ENCODE results near the gene TSHZ2. TPM values are rescaled to one million over a fixed set of nuclear protein-coding genes. Genes with fewer than 3 reads are reported as not detected.

The TSHZ2 gene
- total RNA-seq, 6 experiments from 2014 or later, result 14.2 to 28.1 (median 21.0) TPM

DNA sequence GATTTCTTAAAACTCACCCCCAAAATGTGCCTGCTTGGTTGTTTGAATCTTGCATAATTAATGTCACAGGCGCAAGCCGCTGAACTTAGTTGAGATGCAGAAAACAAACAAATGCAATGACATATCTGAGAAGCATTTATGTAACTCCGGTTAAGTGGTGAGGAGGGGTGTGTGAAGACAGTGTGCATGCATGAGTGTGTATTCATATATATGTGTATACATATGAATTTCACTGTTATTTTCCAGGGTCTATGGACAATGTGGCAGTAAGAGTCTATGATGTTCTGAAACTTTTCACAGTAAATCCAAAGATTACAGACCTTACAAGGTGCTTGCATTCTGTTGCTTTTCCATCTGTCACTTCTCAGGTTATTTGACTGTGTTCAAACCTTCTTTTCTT lies 518.5 kb downstream of the TSHZ2 start:
- no peaks in the 10 kb centered on the region for H3K9me3 ChIP-seq
- H3K4me1 ChIP-seq, result no peaks in the 10 kb centered on the region
- TF ChIP-seq POLR2A (IDR thresholded peaks at IDR 0.05) (no peak), CTCF (IDR thresholded peaks at IDR 0.05) (no peak)
- WGBS (ENCODE audit: insufficient coverage, low coverage, low lambda C conversion rate, missing lambda C conversion rate), result 77% methylated on average over 3 of the region's 3 CpGs
- no peak overlapping the region for H3K4me3 ChIP-seq
- ATAC-seq, result no peak
- no peak for DNase-seq
- intact Hi-C loops (cut with DNase I), result no loop called here
- no peaks in the 10 kb centered on the region for H3K27me3 ChIP-seq
- H3K27ac ChIP-seq, result no peak overlapping the region
- no peaks in the 10 kb centered on the region for H3K36me3 ChIP-seq

DNA sequence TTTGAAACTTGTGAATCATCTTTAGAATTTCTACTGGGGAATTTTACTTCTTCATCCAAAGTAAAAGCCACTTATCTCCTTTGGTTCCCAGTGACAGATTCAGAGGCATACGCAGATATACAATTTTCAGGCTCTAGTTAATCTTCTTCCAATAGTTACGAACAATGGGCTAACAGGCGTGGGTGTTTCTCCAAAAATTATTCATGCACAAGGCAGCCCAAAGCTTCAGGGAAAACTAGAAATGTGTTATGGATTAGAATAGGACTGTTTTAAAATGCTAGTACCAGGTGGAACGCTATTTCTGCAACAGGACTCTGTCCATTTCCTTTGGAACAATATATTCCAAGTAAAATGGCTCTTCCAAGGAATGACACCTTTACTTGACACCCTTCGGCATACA lies 519.3 kb downstream of the TSHZ2 start:
- Histone ChIP-seq H3K27ac (no peak overlapping the region), H3K4me1 (no peaks in the 10 kb centered on the region), H3K4me3 (no peak overlapping the region), H3K36me3 (no peaks in the 10 kb centered on the region), H3K9me3 (no peaks in the 10 kb centered on the region), H3K27me3 (no peaks in the 10 kb centered on the region)
- DNase-seq, result no peak
- TF ChIP-seq POLR2A (IDR thresholded peaks at IDR 0.05), result no peak
- TF ChIP-seq CTCF (IDR thresholded peaks at IDR 0.05), result no peak
- no peak for ATAC-seq
- intact Hi-C loops (cut with DNase I), result no loop called here
- WGBS (ENCODE audit: insufficient coverage, low coverage, low lambda C conversion rate, missing lambda C conversion rate), result 82% methylated on average over 5 of the region's 5 CpGs

- Histone ChIP-seq H3K4me3 (no peak overlapping the region), H3K27ac (no peak overlapping the region), H3K36me3 (no peaks in the 10 kb centered on the region), H3K9me3 (no peaks in the 10 kb centered on the region), H3K27me3 (no peaks in the 10 kb centered on the region), H3K4me1 (no peaks in the 10 kb centered on the region)
- TF ChIP-seq CTCF (IDR thresholded peaks at IDR 0.05) (no peak), POLR2A (IDR thresholded peaks at IDR 0.05) (no peak)
- ATAC-seq, result no peak
- DNase-seq, result no peak
- WGBS (ENCODE audit: insufficient coverage, low coverage, low lambda C conversion rate, missing lambda C conversion rate), result 51% methylated on average over 3 of the region's 3 CpGs
- intact Hi-C loops (cut with DNase I), result no loop called here
These were observed 520.1 kb downstream of the TSHZ2 start for GRCh38 chr20:53492212-53492611.

- no peaks in the 10 kb centered on the region for H3K27me3 ChIP-seq
- TF ChIP-seq CTCF (IDR thresholded peaks at IDR 0.05) (peak in 1 of 4 donors; percentile 15), POLR2A (IDR thresholded peaks at IDR 0.05) (no peak)
- H3K27ac ChIP-seq, result no peak overlapping the region
- H3K4me3 ChIP-seq, result no peak overlapping the region
- H3K9me3 ChIP-seq, result no peaks in the 10 kb centered on the region
- no peak for DNase-seq
- no peaks in the 10 kb centered on the region for H3K4me1 ChIP-seq
- WGBS (ENCODE audit: insufficient coverage, low coverage, low lambda C conversion rate, missing lambda C conversion rate), result 63% methylated on average over 4 of the region's 4 CpGs
- no peaks in the 10 kb centered on the region for H3K36me3 ChIP-seq
- intact Hi-C loops (cut with DNase I), result no loop called here
- no peak for ATAC-seq
These were observed 521.2 kb downstream of the TSHZ2 start for GRCh38 chr20:53493311-53493857.

GRCh38 chr20:53494753-53495152 lies 522.6 kb downstream of the TSHZ2 start:
- Histone ChIP-seq H3K36me3 (no peaks in the 10 kb centered on the region), H3K9me3 (no peaks in the 10 kb centered on the region), H3K27ac (no peak overlapping the region), H3K27me3 (no peaks in the 10 kb centered on the region), H3K4me3 (no peak overlapping the region), H3K4me1 (no peaks in the 10 kb centered on the region)
- TF ChIP-seq CTCF (IDR thresholded peaks at IDR 0.05) (no peak), POLR2A (IDR thresholded peaks at IDR 0.05) (no peak)
- no peak for DNase-seq
- ATAC-seq, result no peak
- WGBS (ENCODE audit: insufficient coverage, low coverage, low lambda C conversion rate, missing lambda C conversion rate), result 90% methylated on average over 5 of the region's 5 CpGs
- intact Hi-C loops (cut with DNase I), result no loop called here
